Raji (cell line): ENCODE measurements around the gene DYNC1H1.

ENCODE experiments used
- POLR2A ChIP-seq: IDR thresholded peaks from 2 replicates; pipeline ENCODE4 v1.6.1; 2011; ENCODE audit warnings: low read depth, low read length, control low read depth; ENCODE audit not compliant: insufficient read depth

DYNC1H1 gene

GRCh38 chr14:102092806-102093205 lies 128.4 kb downstream of the DYNC1H1 start:
- no peak for TF ChIP-seq POLR2A

GRCh38 chr14:102094101-102094500 lies 129.7 kb downstream of the DYNC1H1 start:
- TF ChIP-seq POLR2A: no peak

- TF ChIP-seq POLR2A: no peak
These were observed 131.0 kb downstream of the DYNC1H1 start for GRCh38 chr14:102095231-102095870.

- no peak for TF ChIP-seq POLR2A
These were observed 131.6 kb downstream of the DYNC1H1 start for GRCh38 chr14:102095871-102096568.

GRCh38 chr14:102096569-102097188 lies 132.3 kb downstream of the DYNC1H1 start:
- TF ChIP-seq POLR2A: no peak

- TF ChIP-seq POLR2A: no peak
These were observed 133.2 kb downstream of the DYNC1H1 start for GRCh38 chr14:102097441-102098135.

- TF ChIP-seq POLR2A: no peak
These were observed 138.8 kb downstream of the DYNC1H1 start for GRCh38 chr14:102103062-102103695.

GRCh38 chr14:102105369-102105768 lies 141.0 kb downstream of the DYNC1H1 start:
- TF ChIP-seq POLR2A: no peak
